RWPE1 (cell line): ENCODE data around the gene ALDOA.

Source experiments
- CTCF ChIA-PET: fragments of 350-600 bp; sonication (Branson Sonifier 250); formaldehyde crosslinking; extraction: SDS; loops from one replicate; lab custom pipeline; 2021; lab: Yijun Ruan, JAX
- POLR2A ChIA-PET: fragments of 400-600 bp; formaldehyde crosslinking; extraction: SDS; loops from one replicate; lab custom pipeline; 2020; ENCODE audit warnings: antibody characterized with exemption; ENCODE audit not compliant: low non-redundant PET; lab: Yijun Ruan, JAX
- DNase-seq: peaks from one replicate; pipeline ENCODE4 v3.0.0; 2012; ENCODE audit warnings: low spot score
- H3K27ac ChIP-seq: fragments of 450-650 bp; 2 replicates; pipeline ENCODE4 v1.5.1; 2017
- TF ChIP-seq, protein P1 (sequence below): fragments of 450-650 bp; conservative IDR thresholded peaks from 2 replicates; pipeline ENCODE4 v1.5.1; 2017; ENCODE audit warnings: low read depth, mild to moderate bottlenecking

ALDOA gene

GRCh38 chr16:30023586-30023985 is 42.0 kb upstream of the ALDOA start:
- TF ChIP-seq, protein P1, sequence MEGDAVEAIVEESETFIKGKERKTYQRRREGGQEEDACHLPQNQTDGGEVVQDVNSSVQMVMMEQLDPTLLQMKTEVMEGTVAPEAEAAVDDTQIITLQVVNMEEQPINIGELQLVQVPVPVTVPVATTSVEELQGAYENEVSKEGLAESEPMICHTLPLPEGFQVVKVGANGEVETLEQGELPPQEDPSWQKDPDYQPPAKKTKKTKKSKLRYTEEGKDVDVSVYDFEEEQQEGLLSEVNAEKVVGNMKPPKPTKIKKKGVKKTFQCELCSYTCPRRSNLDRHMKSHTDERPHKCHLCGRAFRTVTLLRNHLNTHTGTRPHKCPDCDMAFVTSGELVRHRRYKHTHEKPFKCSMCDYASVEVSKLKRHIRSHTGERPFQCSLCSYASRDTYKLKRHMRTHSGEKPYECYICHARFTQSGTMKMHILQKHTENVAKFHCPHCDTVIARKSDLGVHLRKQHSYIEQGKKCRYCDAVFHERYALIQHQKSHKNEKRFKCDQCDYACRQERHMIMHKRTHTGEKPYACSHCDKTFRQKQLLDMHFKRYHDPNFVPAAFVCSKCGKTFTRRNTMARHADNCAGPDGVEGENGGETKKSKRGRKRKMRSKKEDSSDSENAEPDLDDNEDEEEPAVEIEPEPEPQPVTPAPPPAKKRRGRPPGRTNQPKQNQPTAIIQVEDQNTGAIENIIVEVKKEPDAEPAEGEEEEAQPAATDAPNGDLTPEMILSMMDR = no peak
- no peak for DNase-seq
- CTCF ChIA-PET = interaction anchor here (0.6 to 1.8 kb wide), 5 partner anchors 9 to 741 kb away, joined by 3 to 9 read pairs (median 3); no protein-coding TSS in a partner anchor
- POLR2A ChIA-PET = no interaction called here
- no peak overlapping the region for H3K27ac ChIP-seq

DNA sequence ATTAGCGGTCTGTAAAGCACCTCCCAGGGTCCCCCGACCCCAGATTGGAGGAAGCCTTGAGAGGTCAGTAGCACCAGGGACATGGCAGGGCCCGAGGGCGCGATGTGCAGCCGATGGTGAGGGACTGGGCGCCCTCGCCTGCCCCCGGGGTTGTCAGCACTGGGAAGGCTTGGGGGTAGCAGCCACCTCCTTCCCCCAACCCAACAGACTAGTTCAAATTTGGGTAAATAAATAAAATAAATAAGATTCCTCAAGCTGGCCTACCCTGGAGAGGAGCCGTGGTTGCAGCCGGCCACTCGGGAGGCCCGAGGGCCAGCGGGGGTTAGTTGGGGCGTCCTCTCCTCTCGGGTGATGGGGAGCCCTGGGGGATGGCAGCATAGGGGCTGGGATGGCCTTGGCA is 41.1 kb upstream of the ALDOA start:
- TF ChIP-seq, protein P1 = no peak
- CTCF ChIA-PET = interaction anchor here (0.5 kb wide), 1 partner anchor 380 kb away, joined by 7 read pairs; no protein-coding TSS in a partner anchor
- POLR2A ChIA-PET = no interaction called here
- no peak overlapping the region for H3K27ac ChIP-seq
- no peak for DNase-seq

GRCh38 chr16:30025156-30025555 is 40.4 kb upstream of the ALDOA start:
- TF ChIP-seq, protein P1 = no peak
- POLR2A ChIA-PET = no interaction called here
- CTCF ChIA-PET = interaction anchor here (0.5 kb wide), 1 partner anchor 381 kb away, joined by 7 read pairs; no protein-coding TSS in a partner anchor
- no peak overlapping the region for H3K27ac ChIP-seq
- DNase-seq = no peak

GRCh38 chr16:30025574-30025973 is 40.0 kb upstream of the ALDOA start:
- ChIA-PET POLR2A (no interaction called here), CTCF (no interaction called here)
- TF ChIP-seq, protein P1 = no peak
- no peak overlapping the region for H3K27ac ChIP-seq
- DNase-seq = no peak

GRCh38 chr16:30026449-30026848 is 39.1 kb upstream of the ALDOA start:
- ChIA-PET CTCF (no interaction called here), POLR2A (no interaction called here)
- DNase-seq = no peak
- TF ChIP-seq, protein P1 = no peak
- H3K27ac ChIP-seq = no peak overlapping the region

GRCh38 chr16:30027588-30028437 is 37.7 kb upstream of the ALDOA start:
- POLR2A ChIA-PET = interaction anchor here (0.5 kb wide), 1 partner anchor 27 kb away, joined by 4 read pairs; no protein-coding TSS in a partner anchor
- no peak for DNase-seq
- CTCF ChIA-PET = interaction anchor here (0.6 kb wide), 1 partner anchor 333 kb away, joined by 7 read pairs; no protein-coding TSS in a partner anchor
- TF ChIP-seq, protein P1 = no peak
- H3K27ac ChIP-seq = no peak overlapping the region
